Activated CD4-positive, CD25-positive, alpha-beta regulatory T cell (primary cell): ENCODE measurements around the gene SYT9.

Experiments
- DNase-seq, 4 experiments: peaks; one replicate each; lab custom pipeline; 2025; lab: John Stamatoyannopoulos, UW

The SYT9 gene

DNA sequence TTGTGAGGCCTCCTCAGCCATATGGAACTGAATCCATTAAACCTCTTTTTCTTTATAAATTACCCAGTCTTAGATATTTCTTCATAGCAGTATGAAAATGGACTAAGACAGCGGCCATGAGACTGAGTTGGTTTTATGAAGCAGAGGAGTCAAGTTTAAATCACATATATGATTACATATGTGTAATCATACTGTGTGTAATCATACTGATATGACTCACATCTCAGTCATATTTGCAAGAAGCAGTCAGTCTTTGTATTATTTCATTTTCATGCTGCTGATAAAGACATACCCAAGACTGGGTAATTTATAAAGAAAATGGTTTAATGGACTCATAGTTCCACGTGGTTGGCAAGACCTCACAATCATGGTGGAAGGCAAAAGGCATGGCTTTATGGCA is 89.8 kb downstream of the SYT9 start:
- DNase-seq: no peak

GRCh38 chr11:7347611-7348431 is 96.1 kb downstream of the SYT9 start:
- no peak for DNase-seq

DNA sequence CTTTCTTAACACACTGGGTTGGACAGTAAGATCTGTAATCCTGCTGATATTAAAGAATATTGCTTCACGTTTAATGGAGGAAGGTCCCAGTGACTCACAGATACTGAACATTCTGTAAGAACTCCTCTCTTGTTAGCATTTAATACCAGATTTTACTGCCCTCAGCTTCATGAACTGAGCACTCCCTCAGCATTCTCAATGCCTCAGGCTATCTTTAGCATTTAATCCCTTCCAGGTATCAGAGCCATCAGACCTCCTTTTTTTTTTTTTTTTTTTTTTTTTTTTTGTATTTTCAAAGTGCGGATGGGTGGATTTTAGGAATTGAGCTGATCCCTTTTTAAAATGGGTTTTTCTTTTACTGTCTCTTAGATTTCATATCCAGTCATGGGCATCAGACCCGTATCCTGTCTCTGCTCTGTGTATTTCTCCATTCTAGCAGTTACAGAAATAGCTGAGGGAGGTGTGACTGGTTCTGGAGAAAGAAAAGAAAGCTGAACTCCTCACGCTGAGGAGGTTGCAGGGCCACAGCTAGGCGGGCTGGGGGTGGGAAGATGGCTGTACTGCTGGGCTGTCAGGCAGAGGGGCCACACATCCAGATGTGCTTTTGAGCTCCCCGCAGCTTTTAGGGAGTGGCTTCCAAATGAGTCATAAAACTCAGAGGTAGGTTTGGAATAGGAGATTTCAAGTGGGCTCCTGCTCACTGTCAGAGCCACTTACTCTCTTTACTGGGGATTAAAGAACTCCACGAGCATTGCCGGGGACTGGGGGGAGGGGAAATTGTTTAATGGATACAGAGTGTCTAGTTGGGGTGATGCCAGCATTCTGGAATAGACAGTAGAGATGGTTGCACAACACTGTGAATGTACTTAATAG is 97.0 kb downstream of the SYT9 start:
- DNase-seq: no peak

DNA sequence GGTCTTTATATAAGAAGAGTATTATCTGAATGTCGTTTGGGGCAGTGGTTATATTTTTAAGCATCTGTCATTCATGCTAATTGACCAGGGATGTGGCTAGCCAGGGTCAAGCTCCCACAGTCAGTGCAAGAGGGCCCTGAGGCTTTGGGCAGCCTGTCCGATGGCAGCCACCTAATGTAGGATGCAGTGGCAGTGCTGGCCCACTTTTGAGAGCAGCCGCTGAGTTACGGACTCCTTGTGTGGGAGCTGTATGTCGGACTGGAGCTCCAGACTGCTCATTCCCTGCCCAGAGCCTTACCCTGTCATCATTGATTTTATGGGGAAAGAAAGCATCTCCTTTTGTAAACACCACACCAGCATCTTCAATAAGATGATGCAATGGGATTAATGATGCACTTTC is 99.5 kb downstream of the SYT9 start:
- DNase-seq: no peak

- DNase-seq: no peak
Measured at GRCh38 chr11:7353100-7353499, 101.4 kb downstream of the SYT9 start.

DNA sequence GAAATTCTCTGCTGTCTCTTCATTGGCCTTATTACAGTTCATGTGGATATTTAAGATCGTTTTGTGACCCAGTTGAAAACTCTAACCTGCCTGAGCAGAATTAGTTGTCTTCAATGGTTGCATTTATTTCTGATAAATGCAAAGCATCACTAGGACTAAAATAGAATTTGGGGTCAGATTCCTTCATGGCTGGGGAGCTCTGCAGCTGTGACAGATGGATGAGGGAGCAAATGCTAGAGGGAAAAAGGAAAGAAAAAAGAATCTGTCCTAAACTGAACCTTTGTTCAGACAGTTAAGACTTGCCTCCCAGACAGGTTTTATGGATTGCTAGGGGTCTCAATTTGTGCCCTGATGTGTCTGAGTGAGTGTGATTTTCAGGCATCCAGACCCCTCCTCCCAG is 113.0 kb downstream of the SYT9 start:
- no peak for DNase-seq

- no peak for DNase-seq
Measured at GRCh38 chr11:7367803-7368202, 116.1 kb downstream of the SYT9 start.

- no peak for DNase-seq
Measured at GRCh38 chr11:7376386-7376785, 124.7 kb downstream of the SYT9 start.

GRCh38 chr11:7381937-7382336 is 130.2 kb downstream of the SYT9 start:
- DNase-seq: no peak

DNA sequence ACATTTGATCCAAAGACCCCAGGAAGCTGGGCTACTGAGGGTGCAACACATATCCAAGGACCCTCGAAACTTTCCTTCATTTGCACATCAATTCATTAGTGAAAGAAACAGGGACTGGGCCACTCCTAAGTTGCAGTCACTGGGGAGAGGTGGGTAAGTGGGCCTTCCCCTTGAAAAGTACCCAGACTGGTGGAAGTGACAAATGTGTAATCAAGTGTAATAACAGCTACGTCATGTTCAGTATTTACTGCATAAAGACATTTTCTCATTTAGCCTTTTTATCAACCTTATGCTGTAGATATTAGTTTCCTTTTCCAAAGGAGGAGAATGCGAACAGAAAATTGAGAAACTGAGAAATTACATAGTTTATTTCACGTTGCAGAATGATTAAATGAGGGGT is 131.7 kb downstream of the SYT9 start:
- DNase-seq: no peak

DNA sequence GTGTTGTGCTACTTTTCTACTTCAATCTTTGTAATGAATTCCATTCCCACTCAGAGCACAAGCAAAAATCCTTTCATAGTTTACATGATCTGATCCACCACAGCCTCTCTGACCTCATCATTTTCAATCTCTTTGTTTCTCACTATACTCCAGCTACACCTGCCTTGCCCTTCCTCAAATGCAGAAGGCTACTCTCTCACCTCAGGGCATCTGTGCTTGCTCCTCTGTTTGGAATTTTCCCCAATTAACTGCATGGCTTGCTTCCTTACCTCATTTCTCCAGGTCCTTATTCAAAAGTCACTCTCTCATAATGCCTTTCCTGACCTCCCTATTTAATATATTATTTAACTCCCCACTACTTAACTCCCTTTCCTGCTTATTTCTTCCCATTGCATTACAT is 133.0 kb downstream of the SYT9 start:
- DNase-seq: no peak

DNA sequence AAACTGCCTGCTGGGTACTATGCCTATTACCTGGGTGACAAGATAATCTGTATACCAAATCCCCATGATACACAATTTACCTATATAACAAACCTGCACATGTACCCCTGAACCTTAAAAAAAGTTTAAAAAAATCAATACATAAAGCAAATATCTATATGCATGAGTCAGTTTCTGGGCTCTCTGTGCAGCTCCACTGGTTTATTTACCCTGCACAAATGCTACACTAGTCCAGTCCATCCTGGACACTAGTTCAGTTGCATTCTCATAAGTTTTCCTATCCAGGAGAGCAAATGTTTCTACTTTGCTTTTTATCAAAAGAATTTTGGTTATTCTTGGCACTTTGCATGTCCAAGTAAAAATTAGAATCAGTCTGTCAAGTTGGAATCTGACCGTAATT is 133.8 kb downstream of the SYT9 start:
- no peak for DNase-seq

- DNase-seq: no peak
Measured at GRCh38 chr11:7413961-7414915, 162.5 kb downstream of the SYT9 start.

GRCh38 chr11:7414973-7415817 is 163.5 kb downstream of the SYT9 start:
- DNase-seq: no peak

- no peak for DNase-seq
Measured at GRCh38 chr11:7416080-7416479, 164.4 kb downstream of the SYT9 start.

DNA sequence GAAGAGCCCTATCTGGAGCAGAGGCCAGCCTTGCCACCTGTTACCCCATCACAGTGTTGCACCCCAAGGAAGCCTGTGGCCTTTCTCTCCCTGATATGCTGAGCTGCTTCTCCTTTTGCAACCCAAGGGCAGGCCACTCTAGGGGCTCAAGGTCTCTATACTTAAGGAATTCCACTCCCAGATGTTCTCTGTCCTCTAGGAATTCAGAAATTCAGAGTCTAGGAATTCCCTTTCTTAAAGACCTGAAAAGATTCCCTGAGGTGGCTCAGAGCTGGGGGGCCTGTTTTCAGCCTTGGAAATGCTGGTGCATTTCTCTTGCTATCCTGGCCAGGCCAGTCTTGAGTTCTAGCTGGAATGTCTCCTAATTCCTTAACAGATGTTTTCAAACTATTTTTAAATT is 165.6 kb downstream of the SYT9 start:
- no peak for DNase-seq

GRCh38 chr11:7418061-7418460 is 166.4 kb downstream of the SYT9 start:
- DNase-seq: no peak

- DNase-seq: no peak
Measured at GRCh38 chr11:7418906-7419305, 167.2 kb downstream of the SYT9 start.

- no peak for DNase-seq
Measured at GRCh38 chr11:7421136-7421535, 169.4 kb downstream of the SYT9 start.

DNA sequence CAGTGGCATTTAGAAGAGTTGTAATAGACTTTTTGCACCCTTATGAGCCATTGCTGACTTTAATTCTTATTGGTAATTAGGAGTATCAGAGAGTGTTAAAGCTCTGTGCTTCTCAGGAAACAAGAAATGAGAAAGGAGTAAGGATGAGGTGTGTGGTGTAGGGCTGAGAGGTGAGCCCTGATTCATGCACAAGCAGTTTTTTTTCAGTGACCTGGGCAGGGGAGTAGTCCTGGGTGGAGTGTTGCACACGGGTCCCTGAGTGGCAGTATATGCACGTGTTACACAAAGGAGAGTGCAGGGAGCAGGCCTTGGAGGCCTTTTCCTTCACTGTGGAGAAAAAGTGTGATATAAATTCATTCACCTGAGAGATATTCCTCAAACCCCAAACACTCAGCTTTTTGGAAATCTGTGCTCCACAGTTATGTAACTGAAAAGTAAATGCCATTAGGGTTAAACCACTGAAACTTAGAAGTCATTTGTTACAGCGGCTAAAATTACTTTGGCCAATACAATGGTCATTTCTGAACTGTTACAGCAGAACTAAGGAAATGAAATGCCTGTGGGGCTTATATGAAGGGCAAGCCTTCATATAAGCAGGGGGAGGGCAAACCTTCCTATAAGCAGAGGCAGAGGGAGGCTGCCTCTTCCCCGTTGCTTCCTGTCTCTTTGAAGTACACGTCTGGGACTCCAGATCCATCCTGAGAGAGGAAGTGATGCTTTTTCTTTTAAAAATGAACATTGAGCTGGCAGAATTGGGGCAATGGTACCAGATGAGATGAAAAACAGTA is 171.0 kb downstream of the SYT9 start:
- no peak for DNase-seq
